ENCODE data around the gene LRRC74A.

Gene LRRC74A

GRCh38 chr14:76779221-76780057, 46.8 kb upstream of the LRRC74A start:
- no peaks in the 10 kb centered on the region for H3K27me3 ChIP-seq (ENCODE audit: low read depth, low read length)
- H3K79me2 ChIP-seq (ENCODE audit: low read length): no peaks in the 10 kb centered on the region
- no peaks in the 10 kb centered on the region for H3K4me1 ChIP-seq (ENCODE audit: low read length)
- no peak overlapping the region for H3K4me3 ChIP-seq (ENCODE audit: low read length)
- no peak overlapping the region for H3K9ac ChIP-seq (ENCODE audit: low read length)
- no peak overlapping the region for H3K27ac ChIP-seq (ENCODE audit: low read length)
- no peak overlapping the region for H3K4me2 ChIP-seq (ENCODE audit: low read length)
- H3K9me3 ChIP-seq (ENCODE audit: insufficient read depth, low read length): no peaks in the 10 kb centered on the region
- no peak for TF ChIP-seq EZH2phosphoT487 (IDR thresholded peaks at IDR 0.05; ENCODE audit: low read depth)
- no peak for TF ChIP-seq CTCF (IDR thresholded peaks at IDR 0.05; ENCODE audit: low read depth, low read length)
- no peaks in the 10 kb centered on the region for H4K20me1 ChIP-seq (ENCODE audit: insufficient read depth, low read length)
- H3K36me3 ChIP-seq (replicated peaks; ENCODE audit: low read depth, low read length): peaks cover 9% of the 10 kb centered on the region
- no peak overlapping the region for H2AFZ ChIP-seq (ENCODE audit: low read depth, low read length)

- H2AFZ ChIP-seq (ENCODE audit: low read depth, low read length): no peak overlapping the region
- no peak overlapping the region for H3K4me3 ChIP-seq (ENCODE audit: low read length)
- no peaks in the 10 kb centered on the region for H3K27me3 ChIP-seq (ENCODE audit: low read depth, low read length)
- TF ChIP-seq EZH2phosphoT487 (IDR thresholded peaks at IDR 0.05; ENCODE audit: low read depth) (no peak), CTCF (IDR thresholded peaks at IDR 0.05; ENCODE audit: low read depth, low read length) (no peak)
- no peak overlapping the region for H3K4me2 ChIP-seq (ENCODE audit: low read length)
- no peaks in the 10 kb centered on the region for H3K79me2 ChIP-seq (ENCODE audit: low read length)
- H3K36me3 ChIP-seq (replicated peaks; ENCODE audit: low read depth, low read length): peaks cover 9% of the 10 kb centered on the region
- H3K4me1 ChIP-seq (ENCODE audit: low read length): no peaks in the 10 kb centered on the region
- H3K9me3 ChIP-seq (ENCODE audit: insufficient read depth, low read length): no peaks in the 10 kb centered on the region
- H3K9ac ChIP-seq (ENCODE audit: low read length): no peak overlapping the region
- H4K20me1 ChIP-seq (ENCODE audit: insufficient read depth, low read length): no peaks in the 10 kb centered on the region
- no peak overlapping the region for H3K27ac ChIP-seq (ENCODE audit: low read length)
These were observed 46.2 kb upstream of the LRRC74A start for GRCh38 chr14:76780058-76780345.

- H3K9me3 ChIP-seq (ENCODE audit: insufficient read depth, low read length): no peaks in the 10 kb centered on the region
- no peak overlapping the region for H3K4me2 ChIP-seq (ENCODE audit: low read length)
- no peak overlapping the region for H3K4me3 ChIP-seq (ENCODE audit: low read length)
- peaks cover 9% of the 10 kb centered on the region for H3K36me3 ChIP-seq (replicated peaks; ENCODE audit: low read depth, low read length)
- H3K9ac ChIP-seq (ENCODE audit: low read length): no peak overlapping the region
- H3K27me3 ChIP-seq (ENCODE audit: low read depth, low read length): no peaks in the 10 kb centered on the region
- no peak overlapping the region for H2AFZ ChIP-seq (ENCODE audit: low read depth, low read length)
- TF ChIP-seq CTCF (IDR thresholded peaks at IDR 0.05; ENCODE audit: low read depth, low read length) (no peak), EZH2phosphoT487 (IDR thresholded peaks at IDR 0.05; ENCODE audit: low read depth) (no peak)
- no peaks in the 10 kb centered on the region for H4K20me1 ChIP-seq (ENCODE audit: insufficient read depth, low read length)
- H3K79me2 ChIP-seq (ENCODE audit: low read length): no peaks in the 10 kb centered on the region
- no peaks in the 10 kb centered on the region for H3K4me1 ChIP-seq (ENCODE audit: low read length)
- H3K27ac ChIP-seq (ENCODE audit: low read length): no peak overlapping the region
These were observed 45.8 kb upstream of the LRRC74A start for GRCh38 chr14:76780360-76780759.

- Histone ChIP-seq H3K4me3 (ENCODE audit: low read length) (no peak overlapping the region), H3K9ac (ENCODE audit: low read length) (no peak overlapping the region), H3K27ac (ENCODE audit: low read length) (no peak overlapping the region), H4K20me1 (ENCODE audit: insufficient read depth, low read length) (no peaks in the 10 kb centered on the region), H3K4me2 (ENCODE audit: low read length) (no peak overlapping the region), H3K4me1 (ENCODE audit: low read length) (no peaks in the 10 kb centered on the region), H3K9me3 (ENCODE audit: insufficient read depth, low read length) (no peaks in the 10 kb centered on the region), H2AFZ (ENCODE audit: low read depth, low read length) (no peak overlapping the region), H3K36me3 (replicated peaks; ENCODE audit: low read depth, low read length) (peaks cover 9% of the 10 kb centered on the region), H3K79me2 (ENCODE audit: low read length) (no peaks in the 10 kb centered on the region), H3K27me3 (ENCODE audit: low read depth, low read length) (no peaks in the 10 kb centered on the region)
- TF ChIP-seq EZH2phosphoT487 (IDR thresholded peaks at IDR 0.05; ENCODE audit: low read depth): no peak
These were observed 45.1 kb upstream of the LRRC74A start for GRCh38 chr14:76780875-76781647.

Data from OCI-LY3 (cell line).